ENCODE measurements around the gene F8. TPM values are rescaled to one million over a fixed set of nuclear protein-coding genes. Genes with fewer than 3 reads are reported as not detected.

Gene F8
- total RNA-seq, 1 experiment from 2014 or later: 0.91 TPM

DNA sequence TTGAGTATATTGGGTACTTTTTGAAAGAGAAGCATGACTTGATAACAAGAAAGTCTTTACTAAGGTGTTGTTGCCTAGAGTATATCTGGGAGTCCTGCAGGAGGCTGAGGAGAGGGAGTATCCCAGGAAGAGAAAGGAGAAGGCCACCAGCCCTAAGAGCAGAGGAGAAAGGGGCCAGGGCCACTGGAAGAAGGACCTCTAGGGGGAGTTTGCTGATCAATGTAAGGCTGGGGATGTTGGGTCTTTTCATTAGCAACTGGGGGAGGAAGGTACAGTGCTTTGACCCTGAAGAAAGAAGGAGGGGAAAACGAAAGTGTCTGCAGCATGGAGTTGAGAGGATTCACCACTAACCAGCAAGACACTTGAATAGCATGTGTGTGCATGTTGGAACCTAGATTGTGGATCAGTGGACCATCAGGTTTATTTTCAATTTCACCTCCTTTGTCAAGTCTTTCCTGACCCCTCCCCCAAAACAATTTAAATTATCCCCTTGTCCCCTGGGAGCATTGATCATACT is 192.5 kb downstream of the F8 start:
- POLR2A ChIA-PET (ENCODE audit: unreplicated experiment): no interaction called here
- Histone ChIP-seq H3K9ac (ENCODE audit: low read length) (no peak overlapping the region), H3K27me3 (ENCODE audit: low read length) (no peaks in the 10 kb centered on the region), H3K27ac (ENCODE audit: low read length) (no peak overlapping the region), H3K79me2 (ENCODE audit: low read length) (no peaks in the 10 kb centered on the region), H3K36me3 (ENCODE audit: low read depth, low read length) (no peaks in the 10 kb centered on the region), H3K9me2 (replicated peaks; ENCODE audit: low read length) (no peaks in the 10 kb centered on the region), H3K9me3 (ENCODE audit: low read length) (no peaks in the 10 kb centered on the region), H4K20me1 (ENCODE audit: low read length) (no peaks in the 10 kb centered on the region), H3K4me1 (ENCODE audit: insufficient read depth, low read length) (no peaks in the 10 kb centered on the region), H3K4me3 (ENCODE audit: low read length) (no peak overlapping the region), H3K4me2 (ENCODE audit: low read length) (no peak overlapping the region), H3F3A (ENCODE audit: low read length, unreplicated experiment) (no peaks in the 10 kb centered on the region), H2AFZ (ENCODE audit: low read length) (no peak overlapping the region)
- no peak for TF ChIP-seq EZH2phosphoT487 (IDR thresholded peaks at IDR 0.05; ENCODE audit: borderline replicate concordance, low read length)
- TF ChIP-seq EZH2 (IDR thresholded peaks at IDR 0.05; ENCODE audit: low read length, unreplicated experiment): no peak
- TF ChIP-seq, protein P1, sequence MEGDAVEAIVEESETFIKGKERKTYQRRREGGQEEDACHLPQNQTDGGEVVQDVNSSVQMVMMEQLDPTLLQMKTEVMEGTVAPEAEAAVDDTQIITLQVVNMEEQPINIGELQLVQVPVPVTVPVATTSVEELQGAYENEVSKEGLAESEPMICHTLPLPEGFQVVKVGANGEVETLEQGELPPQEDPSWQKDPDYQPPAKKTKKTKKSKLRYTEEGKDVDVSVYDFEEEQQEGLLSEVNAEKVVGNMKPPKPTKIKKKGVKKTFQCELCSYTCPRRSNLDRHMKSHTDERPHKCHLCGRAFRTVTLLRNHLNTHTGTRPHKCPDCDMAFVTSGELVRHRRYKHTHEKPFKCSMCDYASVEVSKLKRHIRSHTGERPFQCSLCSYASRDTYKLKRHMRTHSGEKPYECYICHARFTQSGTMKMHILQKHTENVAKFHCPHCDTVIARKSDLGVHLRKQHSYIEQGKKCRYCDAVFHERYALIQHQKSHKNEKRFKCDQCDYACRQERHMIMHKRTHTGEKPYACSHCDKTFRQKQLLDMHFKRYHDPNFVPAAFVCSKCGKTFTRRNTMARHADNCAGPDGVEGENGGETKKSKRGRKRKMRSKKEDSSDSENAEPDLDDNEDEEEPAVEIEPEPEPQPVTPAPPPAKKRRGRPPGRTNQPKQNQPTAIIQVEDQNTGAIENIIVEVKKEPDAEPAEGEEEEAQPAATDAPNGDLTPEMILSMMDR (conservative IDR thresholded peaks at IDR 0.05; ENCODE audit: low read depth, low read length): no peak
- intact Hi-C loops (cut with micrococcal nuclease): no loop called here
- BruUV-seq (replicated peaks): no TSS peak
- CTCF ChIA-PET: no interaction called here
- DNase-seq (no peak), ATAC-seq (no peak)

DNA sequence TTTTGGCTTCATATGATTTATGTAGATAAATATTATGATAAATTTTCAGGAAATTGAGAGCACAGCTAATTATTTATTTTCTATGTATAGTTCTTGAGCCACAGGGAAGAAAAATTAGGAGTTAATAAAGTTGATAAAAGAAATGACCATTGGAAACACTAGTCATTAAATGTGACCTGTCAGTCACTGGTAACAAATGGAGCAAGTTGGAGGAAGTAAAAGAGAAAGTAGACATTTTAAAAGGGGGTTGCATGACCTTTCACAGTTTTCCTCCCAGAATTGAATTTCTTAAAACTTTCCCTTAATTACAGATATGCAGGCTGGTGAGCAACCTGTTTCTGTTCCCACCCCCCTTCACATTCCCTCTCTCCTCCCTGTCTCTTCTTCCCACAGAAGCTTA is 193.4 kb downstream of the F8 start:
- H3K9me2 ChIP-seq (replicated peaks; ENCODE audit: low read length): no peaks in the 10 kb centered on the region
- H3K4me3 ChIP-seq (ENCODE audit: low read length): no peak overlapping the region
- ChIA-PET CTCF (no interaction called here), POLR2A (ENCODE audit: unreplicated experiment) (no interaction called here)
- H3K9me3 ChIP-seq (ENCODE audit: low read length): no peaks in the 10 kb centered on the region
- H4K20me1 ChIP-seq (ENCODE audit: low read length): no peaks in the 10 kb centered on the region
- no peak overlapping the region for H3K4me2 ChIP-seq (ENCODE audit: low read length)
- no peaks in the 10 kb centered on the region for H3K4me1 ChIP-seq (ENCODE audit: insufficient read depth, low read length)
- H3F3A ChIP-seq (ENCODE audit: low read length, unreplicated experiment): no peaks in the 10 kb centered on the region
- no peak for DNase-seq
- no TSS peak for BruUV-seq (replicated peaks)
- TF ChIP-seq, protein P1 (conservative IDR thresholded peaks at IDR 0.05; ENCODE audit: low read depth, low read length): no peak
- TF ChIP-seq EZH2 (IDR thresholded peaks at IDR 0.05; ENCODE audit: low read length, unreplicated experiment) (no peak), EZH2phosphoT487 (IDR thresholded peaks at IDR 0.05; ENCODE audit: borderline replicate concordance, low read length) (no peak)
- intact Hi-C loops (cut with micrococcal nuclease): no loop called here
- no peaks in the 10 kb centered on the region for H3K79me2 ChIP-seq (ENCODE audit: low read length)
- no peak overlapping the region for H2AFZ ChIP-seq (ENCODE audit: low read length)
- H3K9ac ChIP-seq (ENCODE audit: low read length): no peak overlapping the region
- no peak overlapping the region for H3K27ac ChIP-seq (ENCODE audit: low read length)
- H3K36me3 ChIP-seq (ENCODE audit: low read depth, low read length): no peaks in the 10 kb centered on the region
- no peak for ATAC-seq
- H3K27me3 ChIP-seq (ENCODE audit: low read length): no peaks in the 10 kb centered on the region

DNA sequence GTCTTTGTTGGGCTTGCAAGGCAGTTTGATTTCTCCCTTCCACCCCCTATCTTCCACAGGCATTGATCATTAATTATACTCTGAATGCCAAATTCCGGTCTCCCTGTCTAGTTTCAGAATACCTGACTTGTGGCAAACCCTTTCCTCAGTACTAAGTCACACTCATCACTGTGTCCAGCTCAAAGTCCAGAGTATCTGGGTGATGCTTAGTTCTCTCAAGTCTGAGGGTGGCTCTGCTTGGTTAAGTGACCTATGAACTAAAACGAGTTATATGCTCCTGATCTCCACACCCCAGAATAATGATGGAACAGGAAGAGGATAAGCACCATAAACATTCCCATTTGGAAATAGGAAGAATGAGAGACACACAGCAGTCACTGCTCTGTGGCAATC is 194.5 kb downstream of the F8 start:
- BruUV-seq (replicated peaks): no TSS peak
- no peak for ATAC-seq

More for the DNA sequence above, 194.5 kb downstream of the F8 start:
- H3K4me1 ChIP-seq (ENCODE audit: insufficient read depth, low read length): no peaks in the 10 kb centered on the region
- no peaks in the 10 kb centered on the region for H3K9me3 ChIP-seq (ENCODE audit: low read length)
- no peak for DNase-seq
- intact Hi-C loops (cut with micrococcal nuclease): no loop called here
- CTCF ChIA-PET: no interaction called here
- H3F3A ChIP-seq (ENCODE audit: low read length, unreplicated experiment): no peaks in the 10 kb centered on the region
- no peaks in the 10 kb centered on the region for H4K20me1 ChIP-seq (ENCODE audit: low read length)
- no peaks in the 10 kb centered on the region for H3K27me3 ChIP-seq (ENCODE audit: low read length)
- POLR2A ChIA-PET (ENCODE audit: unreplicated experiment): no interaction called here
- H3K4me2 ChIP-seq (ENCODE audit: low read length): no peak overlapping the region
- H3K36me3 ChIP-seq (ENCODE audit: low read depth, low read length): no peaks in the 10 kb centered on the region
- no peak for TF ChIP-seq EZH2 (IDR thresholded peaks at IDR 0.05; ENCODE audit: low read length, unreplicated experiment)
- no peak for TF ChIP-seq EZH2phosphoT487 (IDR thresholded peaks at IDR 0.05; ENCODE audit: borderline replicate concordance, low read length)
- TF ChIP-seq, protein P1 (conservative IDR thresholded peaks at IDR 0.05; ENCODE audit: low read depth, low read length): no peak
- H2AFZ ChIP-seq (ENCODE audit: low read length): no peak overlapping the region
- H3K27ac ChIP-seq (ENCODE audit: low read length): no peak overlapping the region
- no peaks in the 10 kb centered on the region for H3K79me2 ChIP-seq (ENCODE audit: low read length)
- H3K4me3 ChIP-seq (ENCODE audit: low read length): no peak overlapping the region
- no peak overlapping the region for H3K9ac ChIP-seq (ENCODE audit: low read length)
- H3K9me2 ChIP-seq (replicated peaks; ENCODE audit: low read length): no peaks in the 10 kb centered on the region
